HG03575 (cell line): ENCODE data around the gene LRRC7.

Experiments
- ATAC-seq: cut with Tn5 transposase; IDR thresholded peaks from one replicate; pipeline ENCODE4 v1.9.1; 2021; ENCODE audit not compliant: unreplicated experiment, insufficient number of reproducible peaks, low FRiP score; ENCODE audit errors: extremely low read depth

The LRRC7 gene

GRCh38 chr1:69743146-69743545 is 175.4 kb downstream of the LRRC7 start:
- ATAC-seq = no peak

DNA sequence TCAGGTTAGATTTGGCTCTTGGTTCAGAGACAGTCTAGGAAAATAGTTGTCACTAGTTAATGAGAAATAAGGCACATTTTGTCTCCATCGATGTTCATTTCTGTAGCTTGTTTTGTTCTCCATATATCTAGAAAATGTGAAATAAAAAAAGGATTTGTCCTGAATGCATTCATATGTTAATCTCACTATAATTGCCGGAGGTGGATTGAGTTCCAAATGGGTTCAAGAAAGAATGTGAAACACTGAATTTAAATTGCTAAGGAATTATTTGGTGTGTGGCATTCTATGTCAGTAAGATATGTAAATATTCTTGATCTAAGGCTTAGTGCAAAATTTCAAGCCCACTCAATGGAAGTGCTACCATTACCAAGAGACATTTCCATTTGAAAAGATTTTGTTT is 176.7 kb downstream of the LRRC7 start:
- no peak for ATAC-seq

DNA sequence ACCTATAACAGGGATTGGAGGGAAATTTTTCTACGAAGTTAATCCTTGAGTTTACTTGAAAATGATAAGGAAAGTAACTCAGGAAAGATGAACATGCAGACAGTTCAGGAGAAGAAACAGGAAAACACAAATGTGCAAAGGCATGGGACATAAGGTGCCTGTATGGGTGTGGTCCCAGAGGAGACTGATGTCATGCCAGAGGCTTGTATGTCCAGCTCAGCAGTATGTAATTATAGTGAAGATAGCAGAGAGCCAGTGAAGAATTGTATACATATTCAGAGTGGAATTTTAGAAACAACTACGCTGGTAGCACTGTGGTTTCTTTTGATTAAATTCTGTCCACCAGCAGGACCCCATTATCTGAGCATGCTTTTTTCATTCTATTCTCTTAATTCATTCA is 179.5 kb downstream of the LRRC7 start:
- ATAC-seq = no peak

- no peak for ATAC-seq
Measured at GRCh38 chr1:69750638-69751037, 182.9 kb downstream of the LRRC7 start.

DNA sequence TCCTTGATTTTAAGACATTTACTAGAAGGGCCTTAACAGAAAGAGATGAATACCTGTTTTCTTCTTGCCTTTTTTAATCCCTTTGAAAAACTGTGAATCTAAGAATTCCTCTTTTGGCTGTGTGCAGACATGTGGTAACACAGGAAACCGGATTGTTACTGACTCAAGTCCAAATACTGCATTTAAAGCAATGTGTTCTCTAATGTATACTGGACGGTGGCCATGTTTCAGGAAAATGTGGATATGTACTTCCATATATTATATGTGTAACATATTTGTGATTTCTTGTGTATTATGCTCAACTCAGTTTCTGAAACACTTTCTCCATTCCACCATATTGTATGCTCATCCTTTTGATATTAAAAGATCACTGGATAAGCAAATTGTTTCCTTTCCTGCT is 185.1 kb downstream of the LRRC7 start:
- ATAC-seq = no peak

DNA sequence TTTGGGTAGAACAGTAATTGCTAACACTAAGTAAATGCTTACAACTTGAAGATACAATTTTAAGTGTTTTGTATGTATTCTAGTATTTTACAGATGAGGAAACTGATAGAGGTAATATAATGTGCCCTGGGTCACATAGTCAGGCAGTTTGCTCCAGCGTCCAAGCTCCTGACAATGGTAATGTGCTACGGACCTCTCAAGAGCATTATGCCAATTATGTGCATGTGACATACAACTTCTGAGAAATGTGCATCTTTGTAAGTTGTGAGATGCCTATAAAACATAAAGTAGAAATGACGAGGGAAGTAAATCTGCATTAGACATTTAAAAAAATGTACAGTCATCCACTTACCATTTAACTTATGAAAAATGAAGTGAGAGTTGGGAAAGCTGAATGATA is 186.8 kb downstream of the LRRC7 start:
- ATAC-seq = no peak

- ATAC-seq = no peak
Measured at GRCh38 chr1:69755647-69756046, 187.9 kb downstream of the LRRC7 start.

- ATAC-seq = no peak
Measured at GRCh38 chr1:69765951-69766350, 198.2 kb downstream of the LRRC7 start.

DNA sequence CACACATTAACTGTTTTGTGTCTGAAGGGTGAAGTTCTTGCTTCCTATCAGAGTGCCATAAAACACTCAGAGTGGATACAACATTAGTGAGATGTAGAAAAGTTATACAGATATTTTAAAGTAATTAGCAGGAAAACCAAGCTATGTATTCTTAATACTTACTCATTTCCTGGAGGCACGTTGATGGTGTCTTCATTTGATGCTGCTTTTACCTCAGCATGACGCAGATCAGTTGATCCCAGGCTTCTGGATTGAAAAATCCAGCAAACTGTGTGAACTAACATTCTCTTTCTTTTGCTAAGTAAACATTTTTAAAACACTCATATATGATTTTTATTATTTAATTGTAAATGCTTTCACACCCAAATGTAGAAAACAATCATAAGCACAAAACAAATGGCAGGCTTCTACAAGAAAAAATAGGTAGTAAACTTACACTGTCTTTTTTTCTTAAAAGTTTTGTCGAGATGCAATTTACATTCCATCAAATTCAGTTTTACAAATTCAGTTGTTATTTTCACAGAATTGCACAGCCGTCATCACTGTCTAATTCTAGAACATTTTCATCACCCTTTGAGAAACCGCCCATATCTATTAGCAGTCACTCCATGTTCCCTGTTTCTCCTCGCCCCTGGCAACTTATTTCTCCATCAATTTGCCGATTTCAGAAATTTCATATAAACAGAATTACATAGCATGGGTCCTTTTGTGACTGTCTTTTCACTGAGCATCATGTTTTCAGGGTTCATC is 198.9 kb downstream of the LRRC7 start:
- no peak for ATAC-seq

GRCh38 chr1:69776555-69776954 is 208.8 kb downstream of the LRRC7 start:
- no peak for ATAC-seq

- no peak for ATAC-seq
Measured at GRCh38 chr1:69777423-69777822, 209.7 kb downstream of the LRRC7 start.

- no peak for ATAC-seq
Measured at GRCh38 chr1:69777971-69778370, 210.2 kb downstream of the LRRC7 start.

GRCh38 chr1:69787151-69787550 is 219.4 kb downstream of the LRRC7 start:
- ATAC-seq = no peak

- ATAC-seq = no peak
Measured at GRCh38 chr1:69791311-69791710, 223.6 kb downstream of the LRRC7 start.

DNA sequence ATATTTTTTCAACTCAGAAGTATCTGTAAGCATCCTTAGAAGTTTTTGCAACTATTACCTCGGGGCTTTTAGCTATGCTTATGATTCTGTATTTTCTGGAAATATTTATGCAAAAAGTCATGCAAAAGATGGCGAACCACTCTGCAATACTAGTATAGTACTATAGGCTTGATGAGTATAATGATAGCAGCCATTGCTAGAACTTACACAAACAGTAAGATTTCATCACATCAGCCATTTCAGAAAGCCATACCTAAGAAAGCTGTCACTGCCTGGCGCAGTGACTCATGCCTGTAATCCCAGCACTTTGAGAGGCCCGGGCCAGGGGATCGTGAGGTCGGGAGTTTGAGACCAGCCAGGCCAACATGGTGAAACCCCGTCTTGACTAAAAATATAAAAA is 227.1 kb downstream of the LRRC7 start:
- no peak for ATAC-seq

DNA sequence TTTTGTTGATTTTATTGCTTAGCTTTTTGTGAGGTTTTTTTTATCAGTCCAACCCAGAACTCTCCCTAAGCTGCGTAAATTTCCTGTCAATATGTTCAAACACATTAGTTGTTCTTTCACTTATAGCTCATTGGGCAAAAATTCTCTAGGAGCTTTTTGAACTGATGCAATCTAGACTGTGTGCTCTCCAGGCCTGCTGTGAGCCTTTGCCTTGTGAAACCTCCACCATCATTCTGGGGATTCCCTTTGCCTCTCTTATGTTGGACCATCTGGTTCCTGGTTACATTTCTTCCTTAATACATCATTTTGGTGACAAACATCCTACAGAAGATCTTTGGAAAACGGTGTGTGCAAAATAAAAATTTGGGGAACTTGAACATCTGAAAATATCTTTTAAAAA is 247.2 kb downstream of the LRRC7 start:
- no peak for ATAC-seq

GRCh38 chr1:69824932-69825331 is 257.2 kb downstream of the LRRC7 start:
- ATAC-seq = no peak

DNA sequence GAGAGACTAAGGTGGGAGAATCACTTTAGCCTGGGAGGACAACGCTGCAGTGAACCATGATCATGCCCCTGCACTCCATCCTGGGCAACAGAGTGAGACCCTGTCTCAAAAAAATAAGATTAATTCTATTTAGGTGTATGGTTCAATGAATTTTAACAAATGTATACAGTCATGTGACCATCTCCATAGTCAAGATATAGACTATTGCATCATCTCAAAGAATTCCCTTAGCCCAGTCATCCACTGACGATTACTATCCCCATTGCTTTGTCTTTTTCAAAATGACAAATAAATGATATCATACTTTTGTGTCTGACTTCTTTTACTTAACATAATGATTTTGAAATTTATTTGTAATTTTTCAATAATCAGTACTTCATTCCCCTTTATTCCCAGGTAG is 260.0 kb downstream of the LRRC7 start:
- no peak for ATAC-seq

- ATAC-seq = no peak
Measured at GRCh38 chr1:69833536-69833935, 265.8 kb downstream of the LRRC7 start.

- no peak for ATAC-seq
Measured at GRCh38 chr1:69834336-69834735, 266.6 kb downstream of the LRRC7 start.

GRCh38 chr1:69835955-69836354 is 268.2 kb downstream of the LRRC7 start:
- no peak for ATAC-seq
